H1 (cell line): ENCODE data around the gene KIF13A. TPM values are rescaled to one million over a fixed set of nuclear protein-coding genes. Genes with fewer than 3 reads are reported as not detected.

ENCODE experiments used
- GABPA ChIP-seq: IDR thresholded peaks from 2 replicates; pipeline ENCODE4 v1.6.1; 2011; ENCODE audit warnings: mild to moderate bottlenecking, low read length, moderate library complexity, borderline replicate concordance; ENCODE audit not compliant: insufficient read depth
- RXRA ChIP-seq: IDR thresholded peaks from 2 replicates; pipeline ENCODE4 v1.6.1; 2011; ENCODE audit warnings: low read depth, mild to moderate bottlenecking, low read length, moderate library complexity; ENCODE audit not compliant: insufficient read depth
- TEAD4 ChIP-seq: IDR thresholded peaks from 2 replicates; pipeline ENCODE4 v1.6.1; 2012; ENCODE audit warnings: low read depth, low read length, inconsistent platforms, mixed read lengths
- polyA plus RNA-seq, 7 experiments: library from polyadenylated mRNA; depleted of rRNA in 3 of 7; stranded (reverse) in 5 of 7; unstranded in 2 of 7; fragments of >200 nt in 5 of 7; fragments of 200-250 nt in 2 of 7; gene quantifications; 1 replicate in 5 of 7; 2 replicates in 1 of 7; 4 replicates in 1 of 7; pipeline versions ENCODE4 v1.2.1 to v1.2.3, GENCODE V29; 2011 to 2013; ENCODE audit warnings: missing spikeins in 2 of 7, mixed read lengths in 2 of 7
- total RNA-seq: library from RNA; stranded (reverse); fragmentation: NEBNext Ultra II Directional; extraction: Animal tissue kit (Norgen Biotek cat#: 25700); gene quantifications from 2 replicates; pipeline ENCODE4 v1.2.1, GENCODE V29; 2021

KIF13A gene
- total and polyA plus RNA-seq, 2 of the 8 experiments (the other 6 are each of a cell fraction or from before 2014, with no cell fraction given), result 14.7 to 40.8 TPM

- TF ChIP-seq TEAD4, result no peak
- TF ChIP-seq GABPA, result no peak
- TF ChIP-seq RXRA, result no peak
- TF ChIP-seq, all 59 proteins: peak for 0
Measured at GRCh38 chr6:17730078-17730704, 257.2 kb downstream of the KIF13A start (continued).
